GM23338 (cell line): ENCODE results near the gene ITGA7.

ENCODE experiments used
- CTCF ChIP-seq, 2 experiments: fragments of 200-600 bp in 1 of 2; sonication (generic) in 1 of 2; conservative IDR thresholded peaks; 2 replicates each; pipeline versions ENCODE4 v1.5.1 to v1.6.1; 2016 to 2017; ENCODE audit warnings: antibody characterized with exemption in 2 of 2, low read depth in 2 of 2, mild to moderate bottlenecking in 2 of 2, moderate library complexity in 1 of 2
- EZH2phosphoT487 ChIP-seq: fragments of 200-600 bp; sonication (generic); IDR thresholded peaks from one replicate; pipeline ENCODE4 v1.8.1; 2018; ENCODE audit warnings: antibody characterized with exemption; ENCODE audit not compliant: unreplicated experiment
- POLR2AphosphoS5 ChIP-seq: IDR thresholded peaks from 2 replicates; pipeline ENCODE4 v1.6.1; 2016; ENCODE audit warnings: antibody characterized with exemption, low read depth
- ZNF331 ChIP-seq: fragments of 250-450 bp; sonication (Bioruptor Pico); IDR thresholded peaks from 2 replicates; pipeline ENCODE4 v1.5.0; 2020; ENCODE audit warnings: low read depth, mild to moderate bottlenecking, moderate library complexity

- TF ChIP-seq CTCF (conservative IDR thresholded peaks at IDR 0.05; ENCODE audit: low read depth in 2 of 2) (no peak), EZH2phosphoT487 (no peak), ZNF331 (CRISPR knock-in tag) (no peak), POLR2AphosphoS5 (no peak)
Observed at GRCh38 chr12:55699471-55700055, 8.1 kb downstream of the ITGA7 start.
